ENCODE data around the gene SENP3. TPM values are rescaled to one million over a fixed set of nuclear protein-coding genes. Genes with fewer than 3 reads are reported as not detected.
A peak's percentile ranks its signal among the peaks of the same experiment; 100 is the strongest.

SENP3 gene
- total and polyA plus RNA-seq, 2 of the 13 experiments (the other 11 are each of a cell fraction or from before 2014, with no cell fraction given): 55.8 to 75.4 TPM

DNA sequence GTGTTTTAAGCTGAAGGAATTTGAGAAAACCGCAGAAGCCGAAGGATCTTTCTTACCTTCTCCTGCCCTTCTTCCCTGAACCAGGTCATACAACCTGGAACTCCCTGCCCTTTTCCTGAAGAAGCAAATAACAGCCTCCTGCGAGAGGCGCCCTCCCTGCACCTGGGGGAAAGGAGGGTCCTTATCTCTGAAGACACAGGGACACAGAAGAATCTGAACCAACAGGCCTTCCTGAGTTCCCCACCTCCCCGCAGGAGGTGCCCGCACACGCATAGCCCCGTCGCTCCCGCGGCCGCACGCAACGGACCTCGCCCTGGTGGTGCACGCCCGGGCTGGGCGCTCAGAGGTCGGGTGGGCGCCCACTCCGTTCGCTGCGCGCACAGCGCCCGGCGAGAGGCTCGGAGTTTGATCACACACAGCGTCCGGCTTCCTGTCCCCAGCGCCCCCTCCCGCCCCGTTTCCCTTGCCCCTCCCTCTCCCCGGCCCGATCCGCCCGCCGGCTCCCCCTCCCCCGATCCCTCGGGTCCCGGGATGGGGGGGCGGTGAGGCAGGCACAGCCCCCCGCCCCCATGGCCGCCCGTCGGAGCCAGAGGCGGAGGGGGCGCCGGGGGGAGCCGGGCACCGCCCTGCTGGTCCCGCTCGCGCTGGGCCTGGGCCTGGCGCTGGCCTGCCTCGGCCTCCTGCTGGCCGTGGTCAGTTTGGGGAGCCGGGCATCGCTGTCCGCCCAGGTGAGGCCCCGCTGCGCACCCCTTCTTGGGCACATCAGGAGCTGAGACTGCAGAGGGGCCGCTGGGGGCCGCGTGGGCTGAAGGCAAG is 12.9 kb upstream of the SENP3 start, which contains the start of gene TNFSF12 (continued):
- TF ChIP-seq, protein P1, sequence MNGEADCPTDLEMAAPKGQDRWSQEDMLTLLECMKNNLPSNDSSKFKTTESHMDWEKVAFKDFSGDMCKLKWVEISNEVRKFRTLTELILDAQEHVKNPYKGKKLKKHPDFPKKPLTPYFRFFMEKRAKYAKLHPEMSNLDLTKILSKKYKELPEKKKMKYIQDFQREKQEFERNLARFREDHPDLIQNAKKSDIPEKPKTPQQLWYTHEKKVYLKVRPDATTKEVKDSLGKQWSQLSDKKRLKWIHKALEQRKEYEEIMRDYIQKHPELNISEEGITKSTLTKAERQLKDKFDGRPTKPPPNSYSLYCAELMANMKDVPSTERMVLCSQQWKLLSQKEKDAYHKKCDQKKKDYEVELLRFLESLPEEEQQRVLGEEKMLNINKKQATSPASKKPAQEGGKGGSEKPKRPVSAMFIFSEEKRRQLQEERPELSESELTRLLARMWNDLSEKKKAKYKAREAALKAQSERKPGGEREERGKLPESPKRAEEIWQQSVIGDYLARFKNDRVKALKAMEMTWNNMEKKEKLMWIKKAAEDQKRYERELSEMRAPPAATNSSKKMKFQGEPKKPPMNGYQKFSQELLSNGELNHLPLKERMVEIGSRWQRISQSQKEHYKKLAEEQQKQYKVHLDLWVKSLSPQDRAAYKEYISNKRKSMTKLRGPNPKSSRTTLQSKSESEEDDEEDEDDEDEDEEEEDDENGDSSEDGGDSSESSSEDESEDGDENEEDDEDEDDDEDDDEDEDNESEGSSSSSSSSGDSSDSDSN (CRISPR knock-in tag; IDR thresholded peaks at IDR 0.05): peak; percentile 89
- TF ChIP-seq, protein P2, sequence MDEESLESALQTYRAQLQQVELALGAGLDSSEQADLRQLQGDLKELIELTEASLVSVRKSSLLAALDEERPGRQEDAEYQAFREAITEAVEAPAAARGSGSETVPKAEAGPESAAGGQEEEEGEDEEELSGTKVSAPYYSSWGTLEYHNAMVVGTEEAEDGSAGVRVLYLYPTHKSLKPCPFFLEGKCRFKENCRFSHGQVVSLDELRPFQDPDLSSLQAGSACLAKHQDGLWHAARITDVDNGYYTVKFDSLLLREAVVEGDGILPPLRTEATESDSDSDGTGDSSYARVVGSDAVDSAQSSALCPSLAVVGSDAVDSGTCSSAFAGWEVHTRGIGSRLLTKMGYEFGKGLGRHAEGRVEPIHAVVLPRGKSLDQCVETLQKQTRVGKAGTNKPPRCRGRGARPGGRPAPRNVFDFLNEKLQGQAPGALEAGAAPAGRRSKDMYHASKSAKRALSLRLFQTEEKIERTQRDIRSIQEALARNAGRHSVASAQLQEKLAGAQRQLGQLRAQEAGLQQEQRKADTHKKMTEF (CRISPR knock-in tag; IDR thresholded peaks at IDR 0.05): 0 out of 2 replicates have a peak, but pooled peaks have one; percentile 31
- TF ChIP-seq ZBTB38 (CRISPR knock-in tag; IDR thresholded peaks at IDR 0.05) (0 out of 2 replicates have a peak, but pooled peaks have one; percentile 24), ZC3H13 (CRISPR knock-in tag; IDR thresholded peaks at IDR 0.05) (no peak), KMT2A (CRISPR knock-in tag; IDR thresholded peaks at IDR 0.05) (no peak), SMC3 (IDR thresholded peaks at IDR 0.05; ENCODE audit: low read length) (no peak), ZNF207 (IDR thresholded peaks at IDR 0.05; ENCODE audit: borderline replicate concordance) (no peak), ZBTB7B (CRISPR knock-in tag; IDR thresholded peaks at IDR 0.05) (peak; percentile 70; the same call in 1 of the 2 replicates), ZNF441 (CRISPR knock-in tag; IDR thresholded peaks at IDR 0.05; ENCODE audit: borderline replicate concordance) (0 out of 2 replicates have a peak, but pooled peaks have one; percentile 33), ZNF816 (CRISPR knock-in tag; IDR thresholded peaks at IDR 0.05; ENCODE audit: borderline replicate concordance) (no peak), SPEN (CRISPR knock-in tag; IDR thresholded peaks at IDR 0.05; ENCODE audit: low read depth) (peak; percentile 52), ARID2 (CRISPR knock-in tag; IDR thresholded peaks at IDR 0.05; ENCODE audit: borderline replicate concordance) (no peak)
- TF ChIP-seq, protein P3, sequence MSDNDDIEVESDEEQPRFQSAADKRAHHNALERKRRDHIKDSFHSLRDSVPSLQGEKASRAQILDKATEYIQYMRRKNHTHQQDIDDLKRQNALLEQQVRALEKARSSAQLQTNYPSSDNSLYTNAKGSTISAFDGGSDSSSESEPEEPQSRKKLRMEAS (IDR thresholded peaks at IDR 0.05): peak; percentile 50; the same call in 1 of the 2 replicates
- TF ChIP-seq, protein P4, sequence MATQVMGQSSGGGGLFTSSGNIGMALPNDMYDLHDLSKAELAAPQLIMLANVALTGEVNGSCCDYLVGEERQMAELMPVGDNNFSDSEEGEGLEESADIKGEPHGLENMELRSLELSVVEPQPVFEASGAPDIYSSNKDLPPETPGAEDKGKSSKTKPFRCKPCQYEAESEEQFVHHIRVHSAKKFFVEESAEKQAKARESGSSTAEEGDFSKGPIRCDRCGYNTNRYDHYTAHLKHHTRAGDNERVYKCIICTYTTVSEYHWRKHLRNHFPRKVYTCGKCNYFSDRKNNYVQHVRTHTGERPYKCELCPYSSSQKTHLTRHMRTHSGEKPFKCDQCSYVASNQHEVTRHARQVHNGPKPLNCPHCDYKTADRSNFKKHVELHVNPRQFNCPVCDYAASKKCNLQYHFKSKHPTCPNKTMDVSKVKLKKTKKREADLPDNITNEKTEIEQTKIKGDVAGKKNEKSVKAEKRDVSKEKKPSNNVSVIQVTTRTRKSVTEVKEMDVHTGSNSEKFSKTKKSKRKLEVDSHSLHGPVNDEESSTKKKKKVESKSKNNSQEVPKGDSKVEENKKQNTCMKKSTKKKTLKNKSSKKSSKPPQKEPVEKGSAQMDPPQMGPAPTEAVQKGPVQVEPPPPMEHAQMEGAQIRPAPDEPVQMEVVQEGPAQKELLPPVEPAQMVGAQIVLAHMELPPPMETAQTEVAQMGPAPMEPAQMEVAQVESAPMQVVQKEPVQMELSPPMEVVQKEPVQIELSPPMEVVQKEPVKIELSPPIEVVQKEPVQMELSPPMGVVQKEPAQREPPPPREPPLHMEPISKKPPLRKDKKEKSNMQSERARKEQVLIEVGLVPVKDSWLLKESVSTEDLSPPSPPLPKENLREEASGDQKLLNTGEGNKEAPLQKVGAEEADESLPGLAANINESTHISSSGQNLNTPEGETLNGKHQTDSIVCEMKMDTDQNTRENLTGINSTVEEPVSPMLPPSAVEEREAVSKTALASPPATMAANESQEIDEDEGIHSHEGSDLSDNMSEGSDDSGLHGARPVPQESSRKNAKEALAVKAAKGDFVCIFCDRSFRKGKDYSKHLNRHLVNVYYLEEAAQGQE (IDR thresholded peaks at IDR 0.05; ENCODE audit: borderline replicate concordance in 1 of 2, low read depth in 1 of 2, low read length in 2 of 2): no peak
- TF ChIP-seq, protein P5, sequence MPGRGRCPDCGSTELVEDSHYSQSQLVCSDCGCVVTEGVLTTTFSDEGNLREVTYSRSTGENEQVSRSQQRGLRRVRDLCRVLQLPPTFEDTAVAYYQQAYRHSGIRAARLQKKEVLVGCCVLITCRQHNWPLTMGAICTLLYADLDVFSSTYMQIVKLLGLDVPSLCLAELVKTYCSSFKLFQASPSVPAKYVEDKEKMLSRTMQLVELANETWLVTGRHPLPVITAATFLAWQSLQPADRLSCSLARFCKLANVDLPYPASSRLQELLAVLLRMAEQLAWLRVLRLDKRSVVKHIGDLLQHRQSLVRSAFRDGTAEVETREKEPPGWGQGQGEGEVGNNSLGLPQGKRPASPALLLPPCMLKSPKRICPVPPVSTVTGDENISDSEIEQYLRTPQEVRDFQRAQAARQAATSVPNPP (CRISPR knock-in tag; IDR thresholded peaks at IDR 0.05): no peak
- TF ChIP-seq, protein P6, sequence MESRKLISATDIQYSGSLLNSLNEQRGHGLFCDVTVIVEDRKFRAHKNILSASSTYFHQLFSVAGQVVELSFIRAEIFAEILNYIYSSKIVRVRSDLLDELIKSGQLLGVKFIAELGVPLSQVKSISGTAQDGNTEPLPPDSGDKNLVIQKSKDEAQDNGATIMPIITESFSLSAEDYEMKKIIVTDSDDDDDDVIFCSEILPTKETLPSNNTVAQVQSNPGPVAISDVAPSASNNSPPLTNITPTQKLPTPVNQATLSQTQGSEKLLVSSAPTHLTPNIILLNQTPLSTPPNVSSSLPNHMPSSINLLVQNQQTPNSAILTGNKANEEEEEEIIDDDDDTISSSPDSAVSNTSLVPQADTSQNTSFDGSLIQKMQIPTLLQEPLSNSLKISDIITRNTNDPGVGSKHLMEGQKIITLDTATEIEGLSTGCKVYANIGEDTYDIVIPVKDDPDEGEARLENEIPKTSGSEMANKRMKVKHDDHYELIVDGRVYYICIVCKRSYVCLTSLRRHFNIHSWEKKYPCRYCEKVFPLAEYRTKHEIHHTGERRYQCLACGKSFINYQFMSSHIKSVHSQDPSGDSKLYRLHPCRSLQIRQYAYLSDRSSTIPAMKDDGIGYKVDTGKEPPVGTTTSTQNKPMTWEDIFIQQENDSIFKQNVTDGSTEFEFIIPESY (CRISPR knock-in tag; IDR thresholded peaks at IDR 0.05): peak; percentile 63; the same call in 1 of the 2 replicates
